ENCODE measurements around the gene KIF26B.
A peak's percentile ranks its signal among the peaks of the same experiment; 100 is the strongest.
"Not testable (repeated sequence)": the region's sequence is repeated elsewhere in the genome, so short reads cannot be mapped to it uniquely, and the experiment has no call there.

The KIF26B gene

DNA sequence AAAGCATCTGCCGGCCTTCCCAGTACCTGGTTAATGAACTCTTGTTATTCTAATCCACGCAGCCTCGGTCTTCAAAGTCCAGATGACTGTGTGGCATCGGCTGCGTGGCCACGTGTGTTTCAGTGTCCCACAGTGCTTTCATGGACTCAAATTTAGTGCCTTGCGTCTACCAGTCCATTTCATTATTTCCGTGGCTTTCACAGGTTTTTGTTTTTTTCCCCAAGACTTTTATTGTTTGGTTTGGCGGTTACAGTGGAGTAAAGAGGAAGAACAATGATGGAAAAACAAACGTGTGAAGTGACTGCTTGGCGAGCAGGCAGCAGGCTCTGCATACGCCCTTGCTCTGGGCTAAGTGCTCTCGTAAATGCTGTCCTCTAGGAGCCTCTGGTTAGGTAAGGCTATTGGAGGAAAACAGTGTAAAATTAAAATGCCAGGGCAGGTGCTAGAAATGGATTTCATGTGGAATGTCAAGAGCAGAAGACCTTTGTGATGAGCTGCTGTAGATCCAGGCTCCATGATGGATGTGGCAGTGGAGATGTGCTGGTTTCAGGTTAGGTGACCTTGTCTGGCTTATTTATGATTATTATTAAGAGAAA, 536.3 kb downstream of the KIF26B start:
- in situ Hi-C loops (cut with HindIII; ENCODE audit: low pct_ligation_motif_present, low pct_unique_long_range_greater_than_20kb, low sequenced_read_pairs), result no loop called here
- DNase-seq, result no peak

DNA sequence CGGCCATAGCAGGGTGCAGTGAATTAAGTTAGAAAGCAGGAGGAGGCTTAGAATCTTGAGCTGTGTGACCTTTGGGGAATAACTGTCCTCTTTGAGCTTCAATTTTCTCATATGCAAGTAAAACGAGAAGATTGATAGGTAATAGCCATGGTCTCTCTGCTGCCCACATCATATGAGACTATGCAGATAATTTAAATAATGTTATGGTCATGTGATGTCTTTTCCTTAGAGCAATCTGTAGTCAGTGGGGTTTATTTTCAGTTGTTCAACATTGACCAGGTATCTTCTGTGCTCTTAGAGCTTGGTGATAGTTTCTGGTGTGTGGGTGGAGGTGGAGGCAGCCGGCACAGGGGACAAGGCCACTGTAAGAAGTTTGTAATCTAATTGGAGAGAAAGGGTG, 537.1 kb downstream of the KIF26B start:
- DNase-seq, result no peak
- in situ Hi-C loops (cut with HindIII; ENCODE audit: low pct_ligation_motif_present, low pct_unique_long_range_greater_than_20kb, low sequenced_read_pairs), result no loop called here

GRCh38 chr1:245692318-245692717, 537.5 kb downstream of the KIF26B start:
- in situ Hi-C loops (cut with HindIII; ENCODE audit: low pct_ligation_motif_present, low pct_unique_long_range_greater_than_20kb, low sequenced_read_pairs), result no loop called here
- no peak for DNase-seq

DNA sequence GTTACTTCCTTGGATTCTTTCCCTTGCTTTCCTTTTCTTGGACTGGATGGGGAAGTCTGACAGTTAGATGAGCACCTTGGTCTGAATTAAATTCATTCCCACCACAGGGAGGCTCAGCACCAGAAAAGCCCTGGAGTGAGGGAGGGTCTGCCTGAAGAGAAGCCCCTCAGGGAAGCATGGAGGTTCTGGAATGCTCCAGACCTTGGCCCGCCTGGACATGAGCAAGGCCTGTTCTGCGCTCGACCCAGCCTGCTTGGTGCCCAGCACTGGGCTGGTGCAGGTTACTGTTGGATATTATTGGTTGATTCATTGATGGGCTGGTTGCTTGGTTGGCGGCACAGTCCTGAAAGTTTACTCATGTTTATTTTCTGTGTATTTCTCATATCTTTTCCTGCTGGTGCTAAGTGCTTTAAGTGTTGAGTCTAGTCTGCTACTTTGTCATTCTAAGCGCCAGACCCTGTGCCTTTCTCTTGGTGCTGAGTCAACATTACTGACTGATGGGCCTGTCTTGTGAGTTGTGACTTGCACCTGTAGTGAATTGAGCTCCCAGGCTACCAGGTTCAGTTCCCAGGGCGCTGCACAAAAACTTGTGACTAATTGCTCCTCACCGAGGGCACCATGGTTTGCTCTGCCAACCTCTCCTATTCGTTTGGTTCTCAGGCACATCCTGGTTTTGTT, 538.5 kb downstream of the KIF26B start:
- no peak for DNase-seq
- in situ Hi-C loops (cut with HindIII; ENCODE audit: low pct_ligation_motif_present, low pct_unique_long_range_greater_than_20kb, low sequenced_read_pairs), result no loop called here

GRCh38 chr1:245693941-245694752, 539.4 kb downstream of the KIF26B start:
- in situ Hi-C loops (cut with HindIII; ENCODE audit: low pct_ligation_motif_present, low pct_unique_long_range_greater_than_20kb, low sequenced_read_pairs), result no loop called here
- no peak for DNase-seq

DNA sequence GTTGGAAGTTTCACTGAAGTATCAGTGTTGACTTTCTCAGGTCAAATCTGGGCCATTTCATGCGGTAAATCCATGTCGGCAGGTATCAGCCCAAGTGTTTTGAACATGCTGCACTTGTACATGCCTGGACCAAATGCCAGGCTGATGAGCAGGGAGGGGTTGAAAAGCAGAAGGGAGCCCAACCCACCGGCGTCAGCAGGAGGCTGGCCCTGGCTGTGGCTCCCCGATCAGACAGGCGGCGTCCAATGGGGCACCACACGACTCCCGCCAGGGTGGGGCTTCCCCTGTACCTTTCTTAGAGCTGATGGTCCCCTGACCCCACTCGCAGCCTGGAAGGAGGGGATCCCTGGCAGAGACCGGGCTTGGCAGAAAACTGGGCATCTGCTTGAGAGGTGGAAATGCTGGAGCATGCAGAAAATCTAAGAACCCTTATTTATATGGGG, 540.0 kb downstream of the KIF26B start:
- no peak for DNase-seq
- in situ Hi-C loops (cut with HindIII; ENCODE audit: low pct_ligation_motif_present, low pct_unique_long_range_greater_than_20kb, low sequenced_read_pairs), result no loop called here

GRCh38 chr1:245695211-245695610, 540.4 kb downstream of the KIF26B start:
- in situ Hi-C loops (cut with HindIII; ENCODE audit: low pct_ligation_motif_present, low pct_unique_long_range_greater_than_20kb, low sequenced_read_pairs), result no loop called here
- no peak for DNase-seq

- in situ Hi-C loops (cut with HindIII; ENCODE audit: low pct_ligation_motif_present, low pct_unique_long_range_greater_than_20kb, low sequenced_read_pairs); DNase-seq: not testable (repeated sequence)
Observed at GRCh38 chr1:245695701-245696100, 540.9 kb downstream of the KIF26B start.

DNA sequence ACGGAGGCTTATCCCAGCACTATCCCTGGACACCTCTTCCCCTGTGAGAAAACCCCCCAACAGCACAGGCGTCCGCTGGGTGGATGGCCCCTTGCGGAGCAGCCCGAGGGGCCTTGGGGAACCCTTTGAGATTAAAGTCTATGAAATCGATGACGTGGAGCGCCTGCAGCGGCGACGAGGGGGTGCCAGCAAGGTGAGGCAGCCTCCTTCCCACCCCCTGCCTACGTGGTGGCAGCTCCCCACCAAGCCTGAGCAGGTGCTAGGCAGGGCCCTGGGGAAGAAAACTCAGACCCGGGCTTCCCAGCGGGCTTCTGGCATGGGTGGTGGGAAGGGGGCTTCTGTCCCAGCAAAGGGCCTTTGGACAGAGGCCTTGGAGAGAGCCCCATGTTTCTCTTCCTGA, 543.3 kb downstream of the KIF26B start:
- in situ Hi-C loops (cut with HindIII; ENCODE audit: low pct_ligation_motif_present, low pct_unique_long_range_greater_than_20kb, low sequenced_read_pairs), result no loop called here
- no peak for DNase-seq

DNA sequence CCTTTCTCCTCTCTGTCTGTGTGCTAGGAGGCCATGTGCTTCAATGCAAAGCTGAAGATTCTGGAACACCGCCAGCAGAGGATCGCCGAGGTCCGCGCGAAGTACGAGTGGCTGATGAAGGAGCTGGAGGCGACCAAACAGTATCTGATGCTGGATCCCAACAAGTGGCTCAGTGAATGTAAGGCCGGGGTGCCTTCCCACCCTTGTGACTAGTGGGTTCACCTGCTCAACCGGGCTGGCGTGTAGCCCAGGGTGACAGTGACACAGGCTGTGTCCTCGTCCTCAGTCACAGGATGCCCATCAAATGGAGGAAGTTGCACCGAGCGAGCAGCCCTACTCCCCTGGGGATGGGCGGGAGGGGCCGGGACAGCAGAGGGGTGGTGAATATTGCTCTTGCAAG, 544.1 kb downstream of the KIF26B start:
- DNase-seq, result no peak
- in situ Hi-C loops (cut with HindIII; ENCODE audit: low pct_ligation_motif_present, low pct_unique_long_range_greater_than_20kb, low sequenced_read_pairs), result no loop called here

GRCh38 chr1:245700631-245701030, 545.8 kb downstream of the KIF26B start:
- DNase-seq, result no peak
- in situ Hi-C loops (cut with HindIII; ENCODE audit: low pct_ligation_motif_present, low pct_unique_long_range_greater_than_20kb, low sequenced_read_pairs), result no loop called here

- in situ Hi-C loops (cut with HindIII; ENCODE audit: low pct_ligation_motif_present, low pct_unique_long_range_greater_than_20kb, low sequenced_read_pairs), result no loop called here
- DNase-seq, result no peak
Observed at GRCh38 chr1:245701631-245702030, 546.8 kb downstream of the KIF26B start.

GRCh38 chr1:245702346-245702745, 547.6 kb downstream of the KIF26B start:
- in situ Hi-C loops (cut with HindIII; ENCODE audit: low pct_ligation_motif_present, low pct_unique_long_range_greater_than_20kb, low sequenced_read_pairs), result no loop called here
- no peak for DNase-seq

- in situ Hi-C loops (cut with HindIII; ENCODE audit: low pct_ligation_motif_present, low pct_unique_long_range_greater_than_20kb, low sequenced_read_pairs), result no loop called here
- DNase-seq, result no peak
Observed at GRCh38 chr1:245704341-245704740, 549.6 kb downstream of the KIF26B start.

DNA sequence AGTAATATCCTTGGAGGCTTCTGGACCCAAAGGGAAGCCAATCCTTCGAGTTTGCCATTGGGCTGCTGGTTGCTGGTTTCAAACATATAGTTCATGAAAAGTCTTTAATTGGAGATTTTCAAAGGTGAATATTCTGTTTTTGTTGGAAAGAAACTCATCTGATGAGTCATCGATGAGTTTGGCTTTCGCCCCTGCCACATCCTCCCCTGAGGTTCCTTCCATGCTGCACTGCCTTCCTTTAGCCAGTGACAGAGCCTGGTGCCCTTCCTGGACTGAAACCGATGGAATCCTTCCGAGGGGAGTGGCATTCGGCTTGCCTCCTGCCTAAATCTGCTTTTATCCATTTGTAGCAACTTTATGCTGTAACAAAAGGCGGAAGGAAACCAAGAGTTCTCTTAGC, 550.0 kb downstream of the KIF26B start:
- no peak for DNase-seq
- in situ Hi-C loops (cut with HindIII; ENCODE audit: low pct_ligation_motif_present, low pct_unique_long_range_greater_than_20kb, low sequenced_read_pairs), result no loop called here

DNA sequence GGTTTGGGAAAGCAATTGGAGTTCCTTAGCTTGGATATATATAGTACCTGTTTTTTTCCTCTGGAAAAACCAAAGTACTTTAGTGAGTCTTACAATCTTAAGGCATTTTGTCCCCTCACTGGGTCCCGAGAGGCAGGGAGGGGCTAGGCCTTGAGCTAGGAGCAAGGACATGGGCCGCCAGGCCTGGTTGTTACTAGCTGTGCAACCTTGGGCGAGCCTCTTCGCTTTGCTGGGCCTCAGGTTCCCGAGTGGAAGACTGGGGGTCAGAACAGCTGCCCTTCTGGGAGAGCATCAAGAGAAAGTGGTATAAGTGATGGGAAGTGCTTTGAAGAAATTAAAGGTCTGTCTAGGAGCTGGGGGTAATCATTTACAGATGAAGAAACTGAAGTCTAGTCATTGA, 553.2 kb downstream of the KIF26B start:
- in situ Hi-C loops (cut with HindIII; ENCODE audit: low pct_ligation_motif_present, low pct_unique_long_range_greater_than_20kb, low sequenced_read_pairs), result no loop called here
- DNase-seq, result no peak

- DNase-seq, result no peak
- in situ Hi-C loops (cut with HindIII; ENCODE audit: low pct_ligation_motif_present, low pct_unique_long_range_greater_than_20kb, low sequenced_read_pairs), result no loop called here
Observed at GRCh38 chr1:245710961-245711903, 556.4 kb downstream of the KIF26B start.

DNA sequence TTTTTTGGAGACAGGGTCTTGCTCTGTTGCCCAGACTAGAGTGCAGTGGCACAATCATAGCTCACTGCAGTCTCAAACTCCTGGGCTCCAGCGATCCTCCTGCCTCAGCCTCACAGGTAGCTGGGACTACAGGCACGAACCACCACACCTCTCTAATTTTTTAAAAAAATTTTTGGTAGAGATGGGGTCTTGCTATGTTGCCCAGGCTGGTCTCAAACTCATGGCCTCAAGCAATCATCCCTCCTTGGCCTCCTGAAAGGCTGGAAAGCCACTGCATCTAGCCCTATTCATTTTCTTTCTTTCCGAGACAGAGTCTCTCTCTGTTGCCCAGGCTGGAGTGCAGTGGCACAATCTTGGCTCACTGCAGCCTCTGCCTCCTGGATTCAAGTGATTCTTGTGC, 559.2 kb downstream of the KIF26B start:
- DNase-seq; in situ Hi-C loops (cut with HindIII; ENCODE audit: low pct_ligation_motif_present, low pct_unique_long_range_greater_than_20kb, low sequenced_read_pairs): not testable (repeated sequence)

DNA sequence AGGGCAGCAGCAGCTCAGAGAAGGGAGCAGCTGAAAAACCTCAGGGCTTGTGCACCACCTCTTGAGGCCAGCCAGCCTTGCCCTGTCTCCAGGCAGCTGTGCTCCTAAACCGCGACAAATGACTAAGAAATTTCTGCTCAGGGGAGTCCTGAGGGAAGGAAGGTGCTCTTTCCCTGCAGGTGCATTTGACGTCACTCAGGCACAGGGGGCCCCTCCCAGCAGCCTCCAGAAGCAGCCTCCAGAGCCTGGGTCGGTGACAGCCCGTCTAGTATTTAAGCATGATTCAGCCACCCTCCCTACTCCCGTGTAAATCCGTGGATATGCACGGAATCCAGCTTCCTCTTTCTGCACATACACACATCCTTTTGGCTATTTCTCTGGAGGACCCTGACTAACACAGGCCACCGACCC, 560.5 kb downstream of the KIF26B start:
- in situ Hi-C loops (cut with HindIII; ENCODE audit: low pct_ligation_motif_present, low pct_unique_long_range_greater_than_20kb, low sequenced_read_pairs), result no loop called here
- DNase-seq, result peak; percentile 25
